ENCODE data around the gene ACTA2.

The ACTA2 gene

DNA sequence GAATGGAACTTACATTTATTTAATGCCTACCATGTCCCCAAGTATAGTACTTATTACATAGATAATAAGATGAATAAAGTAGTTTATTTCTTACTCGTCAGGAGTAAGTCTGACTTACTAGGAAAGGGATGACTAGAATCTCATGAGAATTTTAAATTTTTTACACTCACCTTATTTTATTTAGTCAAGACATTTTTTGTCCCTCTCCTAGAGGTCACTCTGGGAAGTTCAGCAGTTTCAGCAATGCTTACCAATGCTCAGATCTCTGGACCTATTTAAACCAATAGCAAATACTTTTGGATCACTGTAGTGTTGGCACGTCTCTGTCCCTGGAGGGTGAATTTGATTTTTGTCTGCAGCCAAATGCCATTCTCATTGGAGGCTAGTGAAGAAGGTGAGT lies 10.7 kb upstream of the ACTA2 start:
- ATAC-seq: no peak
- TF ChIP-seq ZNF8 (CRISPR knock-in tag; IDR thresholded peaks at IDR 0.05): no peak
- TF ChIP-seq ZNF565 (CRISPR knock-in tag; conservative IDR thresholded peaks at IDR 0.05; ENCODE audit: low read depth): no peak
- TF ChIP-seq, protein P1, sequence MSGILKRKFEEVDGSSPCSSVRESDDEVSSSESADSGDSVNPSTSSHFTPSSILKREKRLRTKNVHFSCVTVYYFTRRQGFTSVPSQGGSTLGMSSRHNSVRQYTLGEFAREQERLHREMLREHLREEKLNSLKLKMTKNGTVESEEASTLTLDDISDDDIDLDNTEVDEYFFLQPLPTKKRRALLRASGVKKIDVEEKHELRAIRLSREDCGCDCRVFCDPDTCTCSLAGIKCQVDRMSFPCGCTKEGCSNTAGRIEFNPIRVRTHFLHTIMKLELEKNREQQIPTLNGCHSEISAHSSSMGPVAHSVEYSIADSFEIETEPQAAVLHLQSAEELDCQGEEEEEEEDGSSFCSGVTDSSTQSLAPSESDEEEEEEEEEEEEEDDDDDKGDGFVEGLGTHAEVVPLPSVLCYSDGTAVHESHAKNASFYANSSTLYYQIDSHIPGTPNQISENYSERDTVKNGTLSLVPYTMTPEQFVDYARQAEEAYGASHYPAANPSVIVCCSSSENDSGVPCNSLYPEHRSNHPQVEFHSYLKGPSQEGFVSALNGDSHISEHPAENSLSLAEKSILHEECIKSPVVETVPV (CRISPR knock-in tag; IDR thresholded peaks at IDR 0.05): no peak
- no peak for TF ChIP-seq TOX (CRISPR knock-in tag; IDR thresholded peaks at IDR 0.05; ENCODE audit: borderline replicate concordance)
- TF ChIP-seq, protein P2, sequence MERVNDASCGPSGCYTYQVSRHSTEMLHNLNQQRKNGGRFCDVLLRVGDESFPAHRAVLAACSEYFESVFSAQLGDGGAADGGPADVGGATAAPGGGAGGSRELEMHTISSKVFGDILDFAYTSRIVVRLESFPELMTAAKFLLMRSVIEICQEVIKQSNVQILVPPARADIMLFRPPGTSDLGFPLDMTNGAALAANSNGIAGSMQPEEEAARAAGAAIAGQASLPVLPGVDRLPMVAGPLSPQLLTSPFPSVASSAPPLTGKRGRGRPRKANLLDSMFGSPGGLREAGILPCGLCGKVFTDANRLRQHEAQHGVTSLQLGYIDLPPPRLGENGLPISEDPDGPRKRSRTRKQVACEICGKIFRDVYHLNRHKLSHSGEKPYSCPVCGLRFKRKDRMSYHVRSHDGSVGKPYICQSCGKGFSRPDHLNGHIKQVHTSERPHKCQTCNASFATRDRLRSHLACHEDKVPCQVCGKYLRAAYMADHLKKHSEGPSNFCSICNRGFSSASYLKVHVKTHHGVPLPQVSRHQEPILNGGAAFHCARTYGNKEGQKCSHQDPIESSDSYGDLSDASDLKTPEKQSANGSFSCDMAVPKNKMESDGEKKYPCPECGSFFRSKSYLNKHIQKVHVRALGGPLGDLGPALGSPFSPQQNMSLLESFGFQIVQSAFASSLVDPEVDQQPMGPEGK (CRISPR knock-in tag; IDR thresholded peaks at IDR 0.05; ENCODE audit: borderline replicate concordance): no peak
- no peak for TF ChIP-seq TCF4 (CRISPR knock-in tag; IDR thresholded peaks at IDR 0.05; ENCODE audit: borderline replicate concordance)
- TF ChIP-seq, protein P3, sequence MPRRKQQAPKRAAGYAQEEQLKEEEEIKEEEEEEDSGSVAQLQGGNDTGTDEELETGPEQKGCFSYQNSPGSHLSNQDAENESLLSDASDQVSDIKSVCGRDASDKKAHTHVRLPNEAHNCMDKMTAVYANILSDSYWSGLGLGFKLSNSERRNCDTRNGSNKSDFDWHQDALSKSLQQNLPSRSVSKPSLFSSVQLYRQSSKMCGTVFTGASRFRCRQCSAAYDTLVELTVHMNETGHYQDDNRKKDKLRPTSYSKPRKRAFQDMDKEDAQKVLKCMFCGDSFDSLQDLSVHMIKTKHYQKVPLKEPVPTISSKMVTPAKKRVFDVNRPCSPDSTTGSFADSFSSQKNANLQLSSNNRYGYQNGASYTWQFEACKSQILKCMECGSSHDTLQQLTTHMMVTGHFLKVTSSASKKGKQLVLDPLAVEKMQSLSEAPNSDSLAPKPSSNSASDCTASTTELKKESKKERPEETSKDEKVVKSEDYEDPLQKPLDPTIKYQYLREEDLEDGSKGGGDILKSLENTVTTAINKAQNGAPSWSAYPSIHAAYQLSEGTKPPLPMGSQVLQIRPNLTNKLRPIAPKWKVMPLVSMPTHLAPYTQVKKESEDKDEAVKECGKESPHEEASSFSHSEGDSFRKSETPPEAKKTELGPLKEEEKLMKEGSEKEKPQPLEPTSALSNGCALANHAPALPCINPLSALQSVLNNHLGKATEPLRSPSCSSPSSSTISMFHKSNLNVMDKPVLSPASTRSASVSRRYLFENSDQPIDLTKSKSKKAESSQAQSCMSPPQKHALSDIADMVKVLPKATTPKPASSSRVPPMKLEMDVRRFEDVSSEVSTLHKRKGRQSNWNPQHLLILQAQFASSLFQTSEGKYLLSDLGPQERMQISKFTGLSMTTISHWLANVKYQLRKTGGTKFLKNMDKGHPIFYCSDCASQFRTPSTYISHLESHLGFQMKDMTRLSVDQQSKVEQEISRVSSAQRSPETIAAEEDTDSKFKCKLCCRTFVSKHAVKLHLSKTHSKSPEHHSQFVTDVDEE (CRISPR knock-in tag; IDR thresholded peaks at IDR 0.05): no peak
- TF ChIP-seq, protein P4, sequence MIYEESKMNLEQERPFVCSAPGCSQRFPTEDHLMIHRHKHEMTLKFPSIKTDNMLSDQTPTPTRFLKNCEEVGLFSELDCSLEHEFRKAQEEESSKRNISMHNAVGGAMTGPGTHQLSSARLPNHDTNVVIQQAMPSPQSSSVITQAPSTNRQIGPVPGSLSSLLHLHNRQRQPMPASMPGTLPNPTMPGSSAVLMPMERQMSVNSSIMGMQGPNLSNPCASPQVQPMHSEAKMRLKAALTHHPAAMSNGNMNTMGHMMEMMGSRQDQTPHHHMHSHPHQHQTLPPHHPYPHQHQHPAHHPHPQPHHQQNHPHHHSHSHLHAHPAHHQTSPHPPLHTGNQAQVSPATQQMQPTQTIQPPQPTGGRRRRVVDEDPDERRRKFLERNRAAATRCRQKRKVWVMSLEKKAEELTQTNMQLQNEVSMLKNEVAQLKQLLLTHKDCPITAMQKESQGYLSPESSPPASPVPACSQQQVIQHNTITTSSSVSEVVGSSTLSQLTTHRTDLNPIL (CRISPR knock-in tag; IDR thresholded peaks at IDR 0.05; ENCODE audit: low read depth): no peak
- TF ChIP-seq SNAI2 (CRISPR knock-in tag; IDR thresholded peaks at IDR 0.05): no peak
- no peak for TF ChIP-seq RARB (CRISPR knock-in tag; IDR thresholded peaks at IDR 0.05)
- no peak for TF ChIP-seq ISL1 (CRISPR knock-in tag; IDR thresholded peaks at IDR 0.05)

DNA sequence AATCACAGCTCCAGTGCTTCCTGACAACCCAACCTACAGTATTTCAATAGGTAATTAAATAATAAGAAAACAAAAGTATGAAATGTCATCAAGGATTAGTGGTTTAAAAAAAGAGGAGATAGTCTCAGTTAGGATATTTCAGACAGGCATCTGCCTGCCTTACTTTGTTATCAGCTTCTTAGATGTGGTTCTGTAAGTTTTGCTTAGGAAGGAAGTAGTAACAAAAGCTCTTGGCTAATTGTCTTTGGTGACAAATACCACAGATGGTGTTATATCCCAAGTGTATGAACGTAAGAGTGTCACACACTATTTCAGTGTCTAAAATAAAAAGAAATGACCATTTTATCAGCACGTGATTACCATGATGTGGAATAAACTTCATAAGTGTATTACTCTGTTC lies 9.8 kb upstream of the ACTA2 start:
- ATAC-seq: no peak
- TF ChIP-seq BACH2 (CRISPR knock-in tag; IDR thresholded peaks at IDR 0.05; ENCODE audit: borderline replicate concordance): no peak
- TF ChIP-seq, protein P5, sequence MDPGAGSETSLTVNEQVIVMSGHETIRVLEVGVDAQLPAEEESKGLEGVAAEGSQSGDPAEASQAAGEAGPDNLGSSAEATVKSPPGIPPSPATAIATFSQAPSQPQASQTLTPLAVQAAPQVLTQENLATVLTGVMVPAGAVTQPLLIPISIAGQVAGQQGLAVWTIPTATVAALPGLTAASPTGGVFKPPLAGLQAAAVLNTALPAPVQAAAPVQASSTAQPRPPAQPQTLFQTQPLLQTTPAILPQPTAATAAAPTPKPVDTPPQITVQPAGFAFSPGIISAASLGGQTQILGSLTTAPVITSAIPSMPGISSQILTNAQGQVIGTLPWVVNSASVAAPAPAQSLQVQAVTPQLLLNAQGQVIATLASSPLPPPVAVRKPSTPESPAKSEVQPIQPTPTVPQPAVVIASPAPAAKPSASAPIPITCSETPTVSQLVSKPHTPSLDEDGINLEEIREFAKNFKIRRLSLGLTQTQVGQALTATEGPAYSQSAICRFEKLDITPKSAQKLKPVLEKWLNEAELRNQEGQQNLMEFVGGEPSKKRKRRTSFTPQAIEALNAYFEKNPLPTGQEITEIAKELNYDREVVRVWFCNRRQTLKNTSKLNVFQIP (CRISPR knock-in tag; IDR thresholded peaks at IDR 0.05; ENCODE audit: borderline replicate concordance, low read depth): no peak
- no peak for TF ChIP-seq RARB (CRISPR knock-in tag; IDR thresholded peaks at IDR 0.05)
- no peak for TF ChIP-seq CSDC2 (CRISPR knock-in tag; IDR thresholded peaks at IDR 0.05)
- no peak for TF ChIP-seq ESRRG (CRISPR knock-in tag; IDR thresholded peaks at IDR 0.05)
- TF ChIP-seq ZFP30 (CRISPR knock-in tag; IDR thresholded peaks at IDR 0.05): no peak
- no peak for TF ChIP-seq TCF4 (CRISPR knock-in tag; IDR thresholded peaks at IDR 0.05; ENCODE audit: borderline replicate concordance)
- no peak for TF ChIP-seq ZNF8 (CRISPR knock-in tag; IDR thresholded peaks at IDR 0.05)
- no peak for TF ChIP-seq ARNTL (CRISPR knock-in tag; IDR thresholded peaks at IDR 0.05; ENCODE audit: borderline replicate concordance, low read depth)
- no peak for TF ChIP-seq ZC3H10 (CRISPR knock-in tag; IDR thresholded peaks at IDR 0.05)
- TF ChIP-seq, protein P4 (CRISPR knock-in tag; IDR thresholded peaks at IDR 0.05; ENCODE audit: low read depth): no peak
- no peak for TF ChIP-seq GLIS3 (CRISPR knock-in tag; IDR thresholded peaks at IDR 0.05)

DNA sequence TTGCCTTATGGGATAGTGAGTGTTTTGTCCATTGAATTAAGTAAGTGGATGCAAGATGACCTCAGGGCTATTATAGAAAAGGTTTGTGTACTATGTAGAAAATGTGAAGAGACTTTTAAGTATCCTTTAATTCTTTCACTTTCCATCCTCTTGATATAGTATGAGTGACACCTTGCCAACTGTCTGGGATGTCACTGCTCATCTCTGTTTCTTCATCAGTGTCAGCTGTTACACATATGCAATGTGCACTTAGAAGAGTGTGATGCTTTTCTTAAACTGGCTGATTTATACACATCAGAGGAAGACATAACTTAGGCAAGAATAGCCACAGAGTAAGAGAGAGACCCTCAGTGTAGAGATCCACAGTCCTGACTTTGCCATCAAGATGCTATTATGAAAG lies 8.7 kb upstream of the ACTA2 start:
- ATAC-seq: no peak
- TF ChIP-seq BACH2 (CRISPR knock-in tag; IDR thresholded peaks at IDR 0.05; ENCODE audit: borderline replicate concordance) (no peak), PPARA (CRISPR knock-in tag; IDR thresholded peaks at IDR 0.05; ENCODE audit: borderline replicate concordance) (no peak), ZFP3 (CRISPR knock-in tag; IDR thresholded peaks at IDR 0.05) (no peak), SNAI2 (CRISPR knock-in tag; IDR thresholded peaks at IDR 0.05) (no peak), ARNTL (CRISPR knock-in tag; IDR thresholded peaks at IDR 0.05; ENCODE audit: borderline replicate concordance, low read depth) (no peak)
- TF ChIP-seq, protein P1 (CRISPR knock-in tag; IDR thresholded peaks at IDR 0.05): no peak
- TF ChIP-seq, protein P2 (CRISPR knock-in tag; IDR thresholded peaks at IDR 0.05; ENCODE audit: borderline replicate concordance): no peak
- TF ChIP-seq, protein P4 (CRISPR knock-in tag; IDR thresholded peaks at IDR 0.05; ENCODE audit: low read depth): no peak

Data from SK-N-SH treated with all-trans-retinoic acid at 6 μM for 48 hours (cell line).